HG02852 (cell line): Measurements from ENCODE around the gene PNMA3.
A peak's percentile ranks its signal among the peaks of the same experiment; 100 is the strongest.
"Not testable (repeated sequence)": the region's sequence is repeated elsewhere in the genome, so short reads cannot be mapped to it uniquely, and the experiment has no call there.

ENCODE experiments used
- ATAC-seq: cut with Tn5 transposase; IDR thresholded peaks from one replicate; pipeline ENCODE4 v1.9.1; 2021; ENCODE audit warnings: mild to moderate bottlenecking, moderate library complexity; ENCODE audit not compliant: unreplicated experiment

PNMA3 gene

GRCh38 chrX:153055871-153056749 is at the start of gene PNMA3:
PNMA3 (plus strand) TSS chrX:153056470; CDS start chrX:153057056, 586 bp downstream.
- ATAC-seq, result no peak

- not testable (repeated sequence) for ATAC-seq
These were observed 39.1 kb upstream of the PNMA3 start for GRCh38 chrX:153017174-153017573.

GRCh38 chrX:153019166-153019565 is 37.1 kb upstream of the PNMA3 start:
- ATAC-seq, result no peak

GRCh38 chrX:153026501-153026900 is 29.8 kb upstream of the PNMA3 start:
- not testable (repeated sequence) for ATAC-seq

- ATAC-seq, result not testable (repeated sequence)
These were observed 27.8 kb upstream of the PNMA3 start for GRCh38 chrX:153028487-153028886.

GRCh38 chrX:153029162-153029561 is 27.1 kb upstream of the PNMA3 start:
- no peak for ATAC-seq

- no peak for ATAC-seq
These were observed 26.4 kb upstream of the PNMA3 start for GRCh38 chrX:153029875-153030274.

GRCh38 chrX:153030801-153031200 is 25.5 kb upstream of the PNMA3 start:
- ATAC-seq, result no peak

- ATAC-seq, result peak; percentile 82
These were observed 23.7 kb upstream of the PNMA3 start for GRCh38 chrX:153032397-153033118.

GRCh38 chrX:153049093-153049492 is 7.2 kb upstream of the PNMA3 start:
- ATAC-seq, result no peak

GRCh38 chrX:153052534-153052933 is 3.7 kb upstream of the PNMA3 start:
- no peak for ATAC-seq

GRCh38 chrX:153057281-153057680 is 1.0 kb downstream of the PNMA3 start:
- ATAC-seq, result no peak

- ATAC-seq, result no peak
These were observed 3.2 kb downstream of the PNMA3 start for GRCh38 chrX:153059191-153060094.

- ATAC-seq, result no peak
These were observed 3.8 kb downstream of the PNMA3 start for GRCh38 chrX:153060095-153060445.

- ATAC-seq, result no peak
These were observed 5.5 kb downstream of the PNMA3 start for GRCh38 chrX:153061732-153062131.

- no peak for ATAC-seq
These were observed 7.0 kb downstream of the PNMA3 start for GRCh38 chrX:153063315-153063714.

- ATAC-seq, result no peak
These were observed 7.8 kb downstream of the PNMA3 start for GRCh38 chrX:153064061-153064460.

GRCh38 chrX:153065389-153065788 is 9.1 kb downstream of the PNMA3 start:
- ATAC-seq, result no peak

- not testable (repeated sequence) for ATAC-seq
These were observed 10.1 kb downstream of the PNMA3 start for GRCh38 chrX:153066402-153066801.

- not testable (repeated sequence) for ATAC-seq
These were observed 15.8 kb downstream of the PNMA3 start, which contains the start of gene PNMA6A for GRCh38 chrX:153071909-153072583. PNMA6A (plus strand) TSS chrX:153072454; CDS start chrX:153073063, 609 bp downstream.
